Immature natural killer cell (primary cell): Measurements from ENCODE around the gene THOP1. TPM values are rescaled to one million over a fixed set of nuclear protein-coding genes. Genes with fewer than 3 reads are reported as not detected.

Experiments used
- DNase-seq, 3 donors: peaks; one replicate each; pipeline ENCODE4 v3.0.0; 2022; ENCODE audit warnings: mixed read lengths in 1 of 3
- H3K27ac Mint-ChIP-seq, 6 donors: one replicate each; pipeline ENCODE4 v1.8.0; 2020; ENCODE audit warnings: mixed read lengths in 6 of 6, mild to moderate bottlenecking in 5 of 6, inconsistent platforms in 4 of 6, moderate library complexity in 3 of 6
- H3K27me3 Mint-ChIP-seq, 3 donors: one replicate each; pipeline ENCODE4 v1.8.0; 2020 to 2021; ENCODE audit warnings: low read depth in 3 of 3, mild to moderate bottlenecking in 3 of 3, mixed read lengths in 3 of 3, moderate library complexity in 3 of 3, inconsistent platforms in 1 of 3
- H3K36me3 Mint-ChIP-seq, 3 donors: one replicate each; pipeline ENCODE4 v1.8.0; 2020; ENCODE audit warnings: mixed read lengths in 3 of 3, inconsistent platforms in 2 of 3, mild to moderate bottlenecking in 2 of 3
- H3K4me1 Mint-ChIP-seq, 2 donors: one replicate each; pipeline ENCODE4 v1.8.0; 2020; ENCODE audit warnings: inconsistent platforms in 2 of 2, mild to moderate bottlenecking in 2 of 2, mixed read lengths in 2 of 2, moderate library complexity in 1 of 2
- H3K4me3 Mint-ChIP-seq, 5 donors: one replicate each; pipeline ENCODE4 v1.8.0; 2020; ENCODE audit warnings: mild to moderate bottlenecking in 5 of 5, mixed read lengths in 5 of 5, inconsistent platforms in 3 of 5, moderate library complexity in 3 of 5
- H3K9me3 Mint-ChIP-seq, 6 donors: one replicate each; pipeline ENCODE4 v1.8.0; 2020; ENCODE audit warnings: mild to moderate bottlenecking in 6 of 6, mixed read lengths in 6 of 6, inconsistent platforms in 4 of 6, moderate library complexity in 3 of 6
- polyA plus RNA-seq, 3 donors: library from polyadenylated mRNA; unstranded; fragments of 300-500 nt; fragmentation: Illumina TruSeq; gene quantifications; one replicate each; pipeline ENCODE4 v1.2.3, GENCODE V29; 2021

Gene THOP1
- polyA plus RNA-seq, 3 donors from 2014 or later = 20.0 to 39.9 (median 31.6) TPM

GRCh38 chr19:2796659-2797266 is 11.5 kb downstream of the THOP1 start:
- peaks cover 0 to 7% (median 0%) of the 10 kb centered on the region in 3 donors for H3K36me3 Mint-ChIP-seq
- H3K4me3 Mint-ChIP-seq = no peak overlapping the region
- H3K9me3 Mint-ChIP-seq = no peaks in the 10 kb centered on the region
- H3K27ac Mint-ChIP-seq = no peak overlapping the region
- no peaks in the 10 kb centered on the region for H3K27me3 Mint-ChIP-seq
- no peak for DNase-seq
- H3K4me1 Mint-ChIP-seq = no peaks in the 10 kb centered on the region

- no peak for DNase-seq
- Mint-ChIP-seq H3K36me3 (peaks cover 0 to 7% (median 0%) of the 10 kb centered on the region in 3 donors), H3K9me3 (no peaks in the 10 kb centered on the region), H3K27me3 (no peaks in the 10 kb centered on the region), H3K4me1 (no peaks in the 10 kb centered on the region), H3K4me3 (no peak overlapping the region), H3K27ac (peak overlapping the region in 1 of 6 donors; percentile 8)
These were observed 12.0 kb downstream of the THOP1 start for GRCh38 chr19:2797280-2797679.

- Mint-ChIP-seq H3K27me3 (no peaks in the 10 kb centered on the region), H3K4me1 (peaks cover 5 to 6% of the 10 kb centered on the region in 2 donors), H3K27ac (no peak overlapping the region), H3K4me3 (no peak overlapping the region), H3K9me3 (no peaks in the 10 kb centered on the region), H3K36me3 (peaks cover 0 to 14% (median 4%) of the 10 kb centered on the region in 3 donors)
- DNase-seq = no peak
These were observed 12.9 kb downstream of the THOP1 start for GRCh38 chr19:2798158-2798685.

- Mint-ChIP-seq H3K9me3 (no peaks in the 10 kb centered on the region), H3K27me3 (no peaks in the 10 kb centered on the region), H3K27ac (no peak overlapping the region), H3K4me1 (peaks cover 5 to 6% of the 10 kb centered on the region in 2 donors), H3K36me3 (peaks cover 0 to 14% (median 4%) of the 10 kb centered on the region in 3 donors), H3K4me3 (no peak overlapping the region)
- no peak for DNase-seq
These were observed 13.4 kb downstream of the THOP1 start for GRCh38 chr19:2798733-2799132.

GRCh38 chr19:2799273-2800020 is 14.1 kb downstream of the THOP1 start:
- no peaks in the 10 kb centered on the region for H3K27me3 Mint-ChIP-seq
- H3K27ac Mint-ChIP-seq = no peak overlapping the region
- peaks cover 5 to 6% of the 10 kb centered on the region in 2 donors for H3K4me1 Mint-ChIP-seq
- H3K36me3 Mint-ChIP-seq = peaks cover 0 to 14% (median 4%) of the 10 kb centered on the region in 3 donors
- no peaks in the 10 kb centered on the region for H3K9me3 Mint-ChIP-seq
- no peak for DNase-seq
- H3K4me3 Mint-ChIP-seq = no peak overlapping the region

GRCh38 chr19:2800506-2800905 is 15.2 kb downstream of the THOP1 start:
- Mint-ChIP-seq H3K36me3 (peaks cover 0 to 10% (median 4%) of the 10 kb centered on the region in 3 donors), H3K9me3 (no peaks in the 10 kb centered on the region), H3K4me3 (no peak overlapping the region), H3K27me3 (no peaks in the 10 kb centered on the region), H3K27ac (no peak overlapping the region), H3K4me1 (peaks cover 5 to 6% of the 10 kb centered on the region in 2 donors)
- DNase-seq = no peak

- H3K4me3 Mint-ChIP-seq = no peak overlapping the region
- no peak for DNase-seq
- peaks cover 5 to 6% of the 10 kb centered on the region in 2 donors for H3K4me1 Mint-ChIP-seq
- peaks cover 0 to 10% (median 4%) of the 10 kb centered on the region in 3 donors for H3K36me3 Mint-ChIP-seq
- peak overlapping the region in 4 of 6 donors; percentile 3 to 55 (median 18) for H3K27ac Mint-ChIP-seq
- H3K9me3 Mint-ChIP-seq = no peaks in the 10 kb centered on the region
- no peaks in the 10 kb centered on the region for H3K27me3 Mint-ChIP-seq
These were observed 17.5 kb downstream of the THOP1 start for GRCh38 chr19:2802826-2803225.

GRCh38 chr19:2803486-2804155 is 18.3 kb downstream of the THOP1 start:
- H3K4me1 Mint-ChIP-seq = peaks cover 5 to 6% of the 10 kb centered on the region in 2 donors
- H3K4me3 Mint-ChIP-seq = no peak overlapping the region
- peaks cover 0 to under 1% (median 0%) of the 10 kb centered on the region in 3 donors for H3K27me3 Mint-ChIP-seq
- H3K27ac Mint-ChIP-seq = no peak overlapping the region
- peaks cover 0 to 13% (median 6%) of the 10 kb centered on the region in 3 donors for H3K36me3 Mint-ChIP-seq
- no peaks in the 10 kb centered on the region for H3K9me3 Mint-ChIP-seq
- no peak for DNase-seq

GRCh38 chr19:2804156-2805004 is 19.1 kb downstream of the THOP1 start:
- H3K27me3 Mint-ChIP-seq = peaks cover 0 to 2% (median 1%) of the 10 kb centered on the region in 3 donors
- no peak overlapping the region for H3K27ac Mint-ChIP-seq
- H3K4me3 Mint-ChIP-seq = no peak overlapping the region
- no peak for DNase-seq
- no peaks in the 10 kb centered on the region for H3K9me3 Mint-ChIP-seq
- H3K36me3 Mint-ChIP-seq = peaks cover 3 to 19% (median 8%) of the 10 kb centered on the region in 3 donors
- H3K4me1 Mint-ChIP-seq = peaks cover 5 to 6% of the 10 kb centered on the region in 2 donors

GRCh38 chr19:2805261-2805900 is 20.1 kb downstream of the THOP1 start:
- Mint-ChIP-seq H3K4me3 (no peak overlapping the region), H3K36me3 (peaks cover 3 to 19% (median 8%) of the 10 kb centered on the region in 3 donors), H3K27ac (no peak overlapping the region), H3K27me3 (peaks cover 0 to 2% (median 1%) of the 10 kb centered on the region in 3 donors), H3K4me1 (peaks cover 5 to 6% of the 10 kb centered on the region in 2 donors), H3K9me3 (no peaks in the 10 kb centered on the region)
- DNase-seq = no peak

- peaks cover 3 to 16% (median 8%) of the 10 kb centered on the region in 3 donors for H3K36me3 Mint-ChIP-seq
- H3K27me3 Mint-ChIP-seq = peaks cover 0 to 2% (median 1%) of the 10 kb centered on the region in 3 donors
- H3K27ac Mint-ChIP-seq = no peak overlapping the region
- H3K9me3 Mint-ChIP-seq = no peaks in the 10 kb centered on the region
- peaks cover 5 to 6% of the 10 kb centered on the region in 2 donors for H3K4me1 Mint-ChIP-seq
- no peak overlapping the region for H3K4me3 Mint-ChIP-seq
- no peak for DNase-seq
These were observed 20.8 kb downstream of the THOP1 start for GRCh38 chr19:2805991-2806649.

- peaks cover 0 to 2% (median 1%) of the 10 kb centered on the region in 3 donors for H3K27me3 Mint-ChIP-seq
- peaks cover 5 to 6% of the 10 kb centered on the region in 2 donors for H3K4me1 Mint-ChIP-seq
- no peaks in the 10 kb centered on the region for H3K9me3 Mint-ChIP-seq
- H3K27ac Mint-ChIP-seq = no peak overlapping the region
- H3K4me3 Mint-ChIP-seq = no peak overlapping the region
- peaks cover 3 to 16% (median 8%) of the 10 kb centered on the region in 3 donors for H3K36me3 Mint-ChIP-seq
- DNase-seq = no peak
These were observed 21.6 kb downstream of the THOP1 start for GRCh38 chr19:2806736-2807378.
